GM23248 (cell line): ENCODE data around the gene RAB31. TPM values are rescaled to one million over a fixed set of nuclear protein-coding genes. Genes with fewer than 3 reads are reported as not detected.

Source experiments
- DNase-seq: peaks from one replicate; pipeline ENCODE4 v3.0.0-alpha.2; 2015
- H2AFZ ChIP-seq: fragments of 200-600 bp; sonication (generic); 2 replicates; pipeline ENCODE4 v1.6.1; 2016; ENCODE audit warnings: antibody characterized with exemption
- H3F3A ChIP-seq: fragments of 200-600 bp; sonication (generic); 2 replicates; pipeline ENCODE4 v1.6.1; 2016; ENCODE audit warnings: mild to moderate bottlenecking, antibody characterized with exemption, mixed run types; ENCODE audit not compliant: insufficient read depth
- H3K27ac ChIP-seq: fragments of 200-600 bp; sonication (generic); 2 replicates; pipeline ENCODE4 v1.5.1; 2016; ENCODE audit warnings: mild to moderate bottlenecking
- H3K27me3 ChIP-seq: fragments of 200-600 bp; sonication (generic); replicated peaks from 2 replicates; pipeline ENCODE4 v1.6.1; 2016; ENCODE audit warnings: mild to moderate bottlenecking; ENCODE audit not compliant: insufficient read depth
- H3K36me3 ChIP-seq: fragments of 200-600 bp; sonication (generic); 2 replicates; pipeline ENCODE4 v1.6.1; 2016; ENCODE audit warnings: low read depth, mild to moderate bottlenecking
- H3K4me1 ChIP-seq: fragments of 200-600 bp; sonication (generic); 2 replicates; pipeline ENCODE4 v1.6.1; 2016; ENCODE audit warnings: mild to moderate bottlenecking; ENCODE audit not compliant: insufficient read depth
- H3K4me2 ChIP-seq: fragments of 200-600 bp; sonication (generic); one replicate; pipeline ENCODE4 v1.6.1; 2016; ENCODE audit warnings: mild to moderate bottlenecking; ENCODE audit not compliant: unreplicated experiment
- H3K4me3 ChIP-seq: fragments of 200-600 bp; sonication (generic); 2 replicates; pipeline ENCODE4 v1.5.1; 2016; ENCODE audit warnings: mild to moderate bottlenecking
- H3K79me2 ChIP-seq: fragments of 200-600 bp; sonication (generic); 2 replicates; pipeline ENCODE4 v1.6.1; 2016; ENCODE audit warnings: mild to moderate bottlenecking; ENCODE audit not compliant: insufficient read depth
- H3K9ac ChIP-seq: fragments of 200-600 bp; sonication (generic); 2 replicates; pipeline ENCODE4 v1.6.1; 2016; ENCODE audit warnings: mild to moderate bottlenecking
- H3K9me2 ChIP-seq: fragments of 200-600 bp; sonication (generic); 2 replicates; pipeline ENCODE4 v1.6.1; 2016; ENCODE audit warnings: mixed run types, mild to moderate bottlenecking, moderate library complexity; ENCODE audit not compliant: insufficient read depth
- H3K9me3 ChIP-seq: fragments of 200-600 bp; sonication (generic); one replicate; pipeline ENCODE4 v1.6.1; 2017; ENCODE audit warnings: low read depth
- H4K20me1 ChIP-seq: fragments of 200-600 bp; sonication (generic); 2 replicates; pipeline ENCODE4 v1.6.0; 2016; ENCODE audit not compliant: insufficient read depth
- EZH2 ChIP-seq: fragments of 200-600 bp; sonication (generic); IDR thresholded peaks from 2 replicates; pipeline ENCODE4 v1.6.1; 2018; ENCODE audit warnings: antibody characterized with exemption, mild to moderate bottlenecking; ENCODE audit not compliant: insufficient read depth, poor library complexity, severe bottlenecking
- EZH2phosphoT487 ChIP-seq: fragments of 200-600 bp; sonication (generic); IDR thresholded peaks from 2 replicates; pipeline ENCODE4 v1.6.1; 2018; ENCODE audit warnings: antibody characterized with exemption, moderate library complexity, mild to moderate bottlenecking, low read depth; ENCODE audit not compliant: insufficient read depth
- WGBS, 2 experiments: methylation state at CpG; one replicate each; pipeline ENCODE4 v1.1.6; 2015 to 2017; ENCODE audit warnings: low lambda C conversion rate in 2 of 2, low coverage in 1 of 2; ENCODE audit errors: missing lambda C conversion rate in 2 of 2; 5-methylcytosine and 5-hydroxymethylcytosine counted together
- in situ Hi-C: fragments of 300-500 bp; cut with MboI; formaldehyde crosslinking; loops from 2 replicates; pipeline ENCODE4 v1.15.0; 2020
- polyA plus RNA-seq: library from polyadenylated mRNA; unstranded; fragments of >200 nt; fragmentation: Nextera tagmentation; extraction: Ambion mirVana; gene quantifications from 2 replicates; pipeline ENCODE4 v1.2.1, GENCODE V29; 2016
- total RNA-seq: library from RNA; depleted of rRNA; stranded (reverse); fragments of >200 nt; shearing (Covaris generic); gene quantifications from 2 replicates; pipeline ENCODE4 v1.2.3, GENCODE V29; 2014

Gene RAB31
- total and polyA plus RNA-seq, 2 experiments from 2014 or later: 49.2 to 144 TPM

DNA sequence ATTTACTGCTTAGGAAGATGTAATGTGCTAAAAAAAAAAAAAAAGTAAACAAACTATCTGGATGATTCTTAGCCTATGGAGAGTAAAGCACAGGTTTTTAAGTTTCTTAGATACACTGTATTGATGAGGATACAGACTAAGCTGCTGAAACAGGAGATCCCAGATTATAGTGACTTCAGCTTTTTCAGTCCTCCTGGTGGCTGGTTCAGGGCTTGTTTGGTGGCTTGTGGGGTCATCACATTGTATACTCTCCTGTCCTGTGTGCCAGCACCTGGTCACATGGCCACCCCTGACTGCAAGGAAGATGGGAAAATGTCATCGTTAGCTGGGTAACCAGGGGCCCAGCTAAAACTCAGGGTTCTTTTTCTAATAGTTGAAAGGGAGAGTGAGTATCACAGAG, 31.4 kb downstream of the RAB31 start:
- H3K9me2 ChIP-seq: no peaks in the 10 kb centered on the region
- no peaks in the 10 kb centered on the region for H3K36me3 ChIP-seq
- H4K20me1 ChIP-seq: no peaks in the 10 kb centered on the region
- no peaks in the 10 kb centered on the region for H3K9me3 ChIP-seq
- H3F3A ChIP-seq: peaks cover 38% of the 10 kb centered on the region
- in situ Hi-C loops: no loop called here
- H3K4me2 ChIP-seq: no peak overlapping the region
- no peak overlapping the region for H2AFZ ChIP-seq
- peak; percentile 8 for DNase-seq
- H3K9ac ChIP-seq: no peak overlapping the region
- H3K27me3 ChIP-seq: no peaks in the 10 kb centered on the region
- 0 out of 2 replicates have a peak overlapping the region, but pooled peaks have one; percentile 4 for H3K27ac ChIP-seq
- no peak for TF ChIP-seq EZH2phosphoT487
- no peak for TF ChIP-seq EZH2
- 47 to 68% methylated on average over 1 of the region's 1 CpG for WGBS, 2 experiments
- peaks cover 60% of the 10 kb centered on the region for H3K4me1 ChIP-seq
- peaks cover 68% of the 10 kb centered on the region for H3K79me2 ChIP-seq
- no peak overlapping the region for H3K4me3 ChIP-seq

- Histone ChIP-seq H3K4me2 (no peak overlapping the region), H3K27me3 (no peaks in the 10 kb centered on the region), H3K9me3 (no peaks in the 10 kb centered on the region), H2AFZ (no peak overlapping the region), H3K4me3 (no peak overlapping the region), H3K36me3 (no peaks in the 10 kb centered on the region), H3K4me1 (peaks cover 60% of the 10 kb centered on the region), H3F3A (peaks cover 38% of the 10 kb centered on the region), H3K79me2 (peaks cover 67% of the 10 kb centered on the region), H4K20me1 (no peaks in the 10 kb centered on the region), H3K27ac (0 out of 2 replicates have a peak overlapping the region, but pooled peaks have one; percentile 4), H3K9me2 (no peaks in the 10 kb centered on the region), H3K9ac (no peak overlapping the region)
- in situ Hi-C loops: no loop called here
- TF ChIP-seq EZH2: no peak
- TF ChIP-seq EZH2phosphoT487: no peak
- peak; percentile 34 for DNase-seq
- 60% methylated on average over 5 of the region's 5 CpGs for WGBS, 2 experiments
These were observed 32.0 kb downstream of the RAB31 start for GRCh38 chr18:9740071-9740470.

GRCh38 chr18:9741406-9741792, 33.3 kb downstream of the RAB31 start:
- DNase-seq: peak; percentile 12
- peaks cover 59% of the 10 kb centered on the region for H3K4me1 ChIP-seq
- H3K4me2 ChIP-seq: peak overlapping the region; percentile 53
- H3K36me3 ChIP-seq: no peaks in the 10 kb centered on the region
- peaks cover 5% of the 10 kb centered on the region; the same call in 1 of the 2 replicates for H3K9me2 ChIP-seq
- peaks cover 35% of the 10 kb centered on the region for H3F3A ChIP-seq
- TF ChIP-seq EZH2phosphoT487: no peak
- TF ChIP-seq EZH2: no peak
- peaks cover 59% of the 10 kb centered on the region for H3K79me2 ChIP-seq
- H3K27ac ChIP-seq: peak overlapping the region; percentile 84
- in situ Hi-C loops: no loop called here
- WGBS, 2 experiments: 58 to 61% methylated on average over 6 of the region's 6 CpGs
- H4K20me1 ChIP-seq: no peaks in the 10 kb centered on the region
- H2AFZ ChIP-seq: no peak overlapping the region
- H3K4me3 ChIP-seq: no peak overlapping the region
- no peaks in the 10 kb centered on the region for H3K9me3 ChIP-seq
- peak overlapping the region; percentile 40; the same call in 1 of the 2 replicates for H3K9ac ChIP-seq
- H3K27me3 ChIP-seq: no peaks in the 10 kb centered on the region

- peaks cover 54% of the 10 kb centered on the region for H3K4me1 ChIP-seq
- H3F3A ChIP-seq: peaks cover 31% of the 10 kb centered on the region
- H3K27ac ChIP-seq: peak overlapping the region; percentile 84
- DNase-seq: peak; percentile 86
- H3K27me3 ChIP-seq: no peaks in the 10 kb centered on the region
- TF ChIP-seq EZH2: no peak
- TF ChIP-seq EZH2phosphoT487: no peak
- peaks cover 61% of the 10 kb centered on the region for H3K79me2 ChIP-seq
- peak overlapping the region; percentile 53 for H3K4me2 ChIP-seq
- H3K9me2 ChIP-seq: peaks cover 9% of the 10 kb centered on the region; the same call in 1 of the 2 replicates
- no peaks in the 10 kb centered on the region for H3K36me3 ChIP-seq
- peak overlapping the region; percentile 40; the same call in 1 of the 2 replicates for H3K9ac ChIP-seq
- H3K4me3 ChIP-seq: no peak overlapping the region
- no peaks in the 10 kb centered on the region for H4K20me1 ChIP-seq
- in situ Hi-C loops: no loop called here
- WGBS, 2 experiments: 67 to 70% methylated on average over 20 of the region's 20 CpGs
- no peak overlapping the region for H2AFZ ChIP-seq
- no peaks in the 10 kb centered on the region for H3K9me3 ChIP-seq
These were observed 33.9 kb downstream of the RAB31 start for GRCh38 chr18:9741793-9742523.
